ENCODE measurements around the gene HTD2.
"Not testable (repeated sequence)": the region's sequence is repeated elsewhere in the genome, so short reads cannot be mapped to it uniquely, and the experiment has no call there.

- TF ChIP-seq CTCF (IDR thresholded peaks at IDR 0.05; ENCODE audit: insufficient read depth, low read depth, low read length); EZH2 (IDR thresholded peaks at IDR 0.05; ENCODE audit: insufficient read depth, low read length): not testable (repeated sequence)
Observed at GRCh38 chr3:58290446-58290845, 15.9 kb upstream of the HTD2 start.

Data from astrocyte (in vitro differentiated cells and primary cell).